ENCODE data around the gene LEAP2. TPM values are rescaled to one million over a fixed set of nuclear protein-coding genes. Genes with fewer than 3 reads are reported as not detected.
A peak's percentile ranks its signal among the peaks of the same experiment; 100 is the strongest.

LEAP2 gene
- total RNA-seq, 1 experiment from 2014 or later, result 1.4 TPM

DNA sequence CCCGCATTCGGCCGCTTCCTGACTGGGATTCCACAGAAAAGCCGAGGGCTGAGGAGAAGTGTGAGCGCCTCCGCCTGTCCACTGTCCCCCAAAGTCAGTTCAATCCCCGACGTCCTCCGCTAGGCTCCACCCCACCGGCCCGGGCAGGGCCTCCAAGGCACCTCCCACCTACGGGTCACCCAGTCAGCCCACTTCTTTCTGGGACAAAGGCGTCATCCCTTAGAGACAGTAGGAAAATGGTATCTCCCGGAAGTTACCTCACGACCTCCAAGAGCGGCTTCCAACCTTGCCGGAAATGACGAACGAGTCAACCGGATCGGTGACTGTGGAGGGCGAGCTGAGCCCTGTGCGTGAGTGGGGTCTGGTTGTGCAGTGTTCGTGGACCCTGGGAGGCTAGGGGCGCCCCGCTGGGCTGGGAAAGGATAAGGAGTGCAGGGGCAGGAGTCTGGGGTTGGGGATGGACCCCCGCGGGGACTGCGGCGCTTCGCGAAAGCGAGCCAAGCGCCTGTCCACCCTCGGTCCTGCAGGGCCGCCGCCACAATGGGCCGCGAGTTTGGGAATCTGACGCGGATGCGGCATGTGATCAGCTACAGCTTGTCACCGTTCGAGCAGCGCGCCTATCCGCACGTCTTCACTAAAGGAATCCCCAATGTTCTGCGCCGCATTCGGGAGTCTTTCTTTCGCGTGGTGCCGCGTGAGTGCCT is 7.0 kb upstream of the LEAP2 start, which contains the start of the genes GDF9 and UQCRQ:
GDF9 (minus strand) TSS at position 128 of the 704 bp plus-strand sequence. CDS start 1,936 bp downstream, outside the sequence.
UQCRQ (plus strand) TSS at position 301 of the 704 bp plus-strand sequence; CDS start at position 541, 240 bp downstream.
- peak; percentile 99 for DNase-seq
- Histone ChIP-seq H3K9me3 (ENCODE audit: control insufficient read depth, low read depth, low read length) (no peaks in the 10 kb centered on the region), H2BK20ac (ENCODE audit: low read depth, low read length, poor library complexity, severe bottlenecking) (no peak within 1 kb of the TSS), H2BK15ac (ENCODE audit: low read depth, low read length) (no peak within 1 kb of the TSS), H4K5ac (ENCODE audit: insufficient read length, low read depth, low read length) (no peak within 1 kb of the TSS), H3K4me1 (ENCODE audit: insufficient read depth, low read length) (peaks cover 5% of the 10 kb centered on the region; the same call in 1 of the 2 replicates), H3K18ac (ENCODE audit: insufficient read length, low read depth, low read length) (peak within 1 kb of the TSS; percentile 53), H3K79me1 (ENCODE audit: insufficient read depth, low read depth, low read length, poor library complexity, severe bottlenecking) (no peaks in the 10 kb centered on the region), H3K23me2 (ENCODE audit: insufficient read length, low read depth, low read length, poor library complexity, severe bottlenecking) (peaks cover 9% of the 10 kb centered on the region), H2AK5ac (ENCODE audit: insufficient read length, low read length) (no peak within 1 kb of the TSS), H3K27ac (ENCODE audit: insufficient read length, low read depth, low read length) (no peak within 1 kb of the TSS), H4K20me1 (ENCODE audit: control insufficient read depth, insufficient read depth, insufficient read length) (no peaks in the 10 kb centered on the region), H3K23ac (ENCODE audit: insufficient read length, low read depth, low read length) (no peak within 1 kb of the TSS), H3K14ac (ENCODE audit: insufficient read depth, low read length) (peak within 1 kb of the TSS; percentile 77), H3K9ac (ENCODE audit: extremely low read depth, insufficient read length, low read length) (peak within 1 kb of the TSS; percentile 84), H3K79me2 (ENCODE audit: insufficient read depth, low read length) (peaks cover 3% of the 10 kb centered on the region; the same call in 1 of the 2 replicates), H3K27me3 (ENCODE audit: insufficient read depth, low read length) (no peaks in the 10 kb centered on the region), H2BK120ac (ENCODE audit: low read depth, low read length, poor library complexity, severe bottlenecking) (no peak within 1 kb of the TSS), H3K56ac (ENCODE audit: insufficient read length, low read depth, low read length) (no peak within 1 kb of the TSS), H2BK12ac (ENCODE audit: insufficient read length, low read depth, low read length) (no peak within 1 kb of the TSS), H2BK5ac (ENCODE audit: insufficient read length, low read length) (no peak within 1 kb of the TSS), H3T11ph (ENCODE audit: low read length) (no peak within 1 kb of the TSS), H4K91ac (ENCODE audit: insufficient read length, low read depth, low read length) (no peak within 1 kb of the TSS), H3K4me2 (ENCODE audit: insufficient read depth, insufficient read length, low read length) (peak within 1 kb of the TSS; percentile 94), H2AFZ (ENCODE audit: low read length) (no peak within 1 kb of the TSS), H3K4ac (ENCODE audit: low read depth, low read length) (no peak within 1 kb of the TSS), H4K8ac (replicated peaks; ENCODE audit: insufficient read length, low read depth, low read length) (no peak within 1 kb of the TSS)
- H3K4me3 Mint-ChIP-seq, result peak within 1 kb of the TSS; percentile 99
- peaks cover 27 to 30% of the 10 kb centered on the region in 2 experiments for H3K4me1 Mint-ChIP-seq
- peaks cover 0 to 4% of the 10 kb centered on the region in 2 experiments; a peak in 1 of 5 replicates for H3K9me3 Mint-ChIP-seq
- TF ChIP-seq, protein P1, sequence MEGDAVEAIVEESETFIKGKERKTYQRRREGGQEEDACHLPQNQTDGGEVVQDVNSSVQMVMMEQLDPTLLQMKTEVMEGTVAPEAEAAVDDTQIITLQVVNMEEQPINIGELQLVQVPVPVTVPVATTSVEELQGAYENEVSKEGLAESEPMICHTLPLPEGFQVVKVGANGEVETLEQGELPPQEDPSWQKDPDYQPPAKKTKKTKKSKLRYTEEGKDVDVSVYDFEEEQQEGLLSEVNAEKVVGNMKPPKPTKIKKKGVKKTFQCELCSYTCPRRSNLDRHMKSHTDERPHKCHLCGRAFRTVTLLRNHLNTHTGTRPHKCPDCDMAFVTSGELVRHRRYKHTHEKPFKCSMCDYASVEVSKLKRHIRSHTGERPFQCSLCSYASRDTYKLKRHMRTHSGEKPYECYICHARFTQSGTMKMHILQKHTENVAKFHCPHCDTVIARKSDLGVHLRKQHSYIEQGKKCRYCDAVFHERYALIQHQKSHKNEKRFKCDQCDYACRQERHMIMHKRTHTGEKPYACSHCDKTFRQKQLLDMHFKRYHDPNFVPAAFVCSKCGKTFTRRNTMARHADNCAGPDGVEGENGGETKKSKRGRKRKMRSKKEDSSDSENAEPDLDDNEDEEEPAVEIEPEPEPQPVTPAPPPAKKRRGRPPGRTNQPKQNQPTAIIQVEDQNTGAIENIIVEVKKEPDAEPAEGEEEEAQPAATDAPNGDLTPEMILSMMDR (conservative IDR thresholded peaks at IDR 0.05), result peak; percentile 49; the same call in 2 of the 3 replicates
- H3K36me3 Mint-ChIP-seq (ENCODE audit: insufficient read depth in 1 of 3, low read depth in 3 of 3), result peaks cover 15 to 33% (median 24%) of the 10 kb centered on the region in 3 experiments
- peak within 1 kb of the TSS; percentile 100 for H3K27ac Mint-ChIP-seq
- peaks cover 2% of the 10 kb centered on the region; the same call in 1 of the 2 replicates for H3K27me3 Mint-ChIP-seq (ENCODE audit: low read depth)
- no CpG with 5 or more reads among the region's 55 CpGs for WGBS (ENCODE audit: extremely low coverage, insufficient read length, low lambda C conversion rate)

All from H9 (cell line).